ENCODE measurements around the gene EIF5AL1.
A peak's percentile ranks its signal among the peaks of the same experiment; 100 is the strongest.
"Not testable (repeated sequence)": the region's sequence is repeated elsewhere in the genome, so short reads cannot be mapped to it uniquely, and the experiment has no call there.

EIF5AL1 gene

GRCh38 chr10:79555354-79556309 is 43.3 kb downstream of the EIF5AL1 start:
- no peak for DNase-seq

DNA sequence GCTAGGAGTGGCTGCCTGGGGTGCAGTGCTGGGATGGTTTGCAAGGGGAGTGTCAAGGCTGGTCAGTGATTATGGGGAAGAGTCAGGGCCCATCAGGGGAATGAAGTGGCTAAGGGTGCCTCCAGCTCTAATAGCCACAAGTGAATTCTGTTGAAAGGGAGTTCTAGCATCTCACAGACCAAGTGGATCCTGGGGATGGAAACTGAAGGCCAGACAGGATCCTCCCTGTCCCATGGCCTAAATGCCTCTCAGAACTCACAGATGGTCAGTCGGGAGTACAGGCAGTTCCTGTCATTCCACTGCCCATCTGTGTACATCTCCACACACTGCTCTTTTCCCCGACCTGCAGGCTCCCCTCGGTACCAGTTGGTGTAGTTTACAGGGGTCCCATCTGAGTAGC is 44.6 kb downstream of the EIF5AL1 start:
- DNase-seq = not testable (repeated sequence)

- DNase-seq = no peak
Measured at GRCh38 chr10:79559726-79560125, 47.4 kb downstream of the EIF5AL1 start.

- DNase-seq = no peak
Measured at GRCh38 chr10:79560160-79560709, 47.9 kb downstream of the EIF5AL1 start, which contains the start of gene SFTPA2. Gene SFTPA2 (minus strand): TSS chr10:79560407. CDS start chr10:79559483, 924 bp downstream.

DNA sequence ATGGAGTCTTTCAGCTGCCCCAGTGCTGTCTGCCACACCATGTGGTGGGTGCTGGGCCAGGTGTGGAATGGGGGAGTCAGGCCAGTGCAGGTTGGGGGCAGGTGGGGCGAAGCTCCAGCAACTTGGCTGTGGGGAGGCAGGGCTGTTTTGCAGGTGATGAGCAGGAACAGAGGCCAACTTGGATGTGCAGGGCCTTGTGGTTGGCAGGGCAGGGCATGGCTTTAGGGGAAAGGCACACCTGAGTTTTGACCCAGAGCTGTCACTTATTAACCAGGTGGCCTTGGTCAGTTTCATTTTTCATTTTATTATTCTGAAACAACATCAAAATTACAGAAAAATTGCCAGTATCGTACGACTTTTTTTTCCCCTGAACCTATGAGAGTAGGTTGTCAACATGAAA is 48.9 kb downstream of the EIF5AL1 start:
- DNase-seq = no peak

GRCh38 chr10:79562135-79562756 is 49.9 kb downstream of the EIF5AL1 start:
- DNase-seq = peak in 45 of 58 donors; percentile 3 to 73 (median 28)

- no peak for DNase-seq
Measured at GRCh38 chr10:79563426-79563825, 51.1 kb downstream of the EIF5AL1 start.

All from anterior cingulate cortex (tissue), 58 donors.